ENCODE measurements around the gene STIP1.

Gene STIP1

GRCh38 chr11:64176751-64177150 is 9.2 kb upstream of the STIP1 start:
- TF ChIP-seq CTCF (IDR thresholded peaks at IDR 0.05; ENCODE audit: low read depth, low read length, missing control alignments), result no peak
- no peak overlapping the region for H3K4me3 ChIP-seq (ENCODE audit: low read depth, low read length)
- DNase-seq, result no peak
- in situ Hi-C loops (cut with HindIII; ENCODE audit: low pct_ligation_motif_present, low sequenced_read_pairs), result no loop called here
- H3K27ac ChIP-seq, result no peak overlapping the region
- H3K27me3 ChIP-seq (replicated peaks), result no peaks in the 10 kb centered on the region
- H3K36me3 ChIP-seq (replicated peaks), result no peaks in the 10 kb centered on the region

- no peaks in the 10 kb centered on the region for H3K36me3 ChIP-seq (replicated peaks)
- no peak overlapping the region for H3K27ac ChIP-seq
- TF ChIP-seq CTCF (IDR thresholded peaks at IDR 0.05; ENCODE audit: low read depth, low read length, missing control alignments), result no peak
- no peak for DNase-seq
- H3K27me3 ChIP-seq (replicated peaks), result no peaks in the 10 kb centered on the region
- H3K4me3 ChIP-seq (ENCODE audit: low read depth, low read length), result no peak overlapping the region
- in situ Hi-C loops (cut with HindIII; ENCODE audit: low pct_ligation_motif_present, low sequenced_read_pairs), result no loop called here
Measured at GRCh38 chr11:64178203-64178602, 7.8 kb upstream of the STIP1 start.

GRCh38 chr11:64178951-64179639 is 6.9 kb upstream of the STIP1 start:
- no peak overlapping the region for H3K27ac ChIP-seq
- no peak overlapping the region for H3K4me3 ChIP-seq (ENCODE audit: low read depth, low read length)
- in situ Hi-C loops (cut with HindIII; ENCODE audit: low pct_ligation_motif_present, low sequenced_read_pairs), result no loop called here
- DNase-seq, result no peak
- H3K36me3 ChIP-seq (replicated peaks), result no peaks in the 10 kb centered on the region
- H3K27me3 ChIP-seq (replicated peaks), result no peaks in the 10 kb centered on the region
- no peak for TF ChIP-seq CTCF (IDR thresholded peaks at IDR 0.05; ENCODE audit: low read depth, low read length, missing control alignments)

- in situ Hi-C loops (cut with HindIII; ENCODE audit: low pct_ligation_motif_present, low sequenced_read_pairs), result no loop called here
- Histone ChIP-seq H3K36me3 (replicated peaks) (no peaks in the 10 kb centered on the region), H3K27ac (no peak overlapping the region), H3K4me3 (ENCODE audit: low read depth, low read length) (no peak overlapping the region), H3K27me3 (replicated peaks) (no peaks in the 10 kb centered on the region)
- no peak for DNase-seq
- no peak for TF ChIP-seq CTCF (IDR thresholded peaks at IDR 0.05; ENCODE audit: low read depth, low read length, missing control alignments)
Measured at GRCh38 chr11:64180891-64181290, 5.1 kb upstream of the STIP1 start.

GRCh38 chr11:64181506-64182411 is 4.2 kb upstream of the STIP1 start:
- peak overlapping the region; percentile 10 for H3K27ac ChIP-seq

More at GRCh38 chr11:64181506-64182411, 4.2 kb upstream of the STIP1 start:
- peak; percentile 94 for DNase-seq
- Histone ChIP-seq H3K36me3 (replicated peaks) (no peaks in the 10 kb centered on the region), H3K27me3 (replicated peaks) (no peaks in the 10 kb centered on the region), H3K4me3 (ENCODE audit: low read depth, low read length) (peak overlapping the region; percentile 17)
- in situ Hi-C loops (cut with HindIII; ENCODE audit: low pct_ligation_motif_present, low sequenced_read_pairs), result no loop called here
- TF ChIP-seq CTCF (IDR thresholded peaks at IDR 0.05; ENCODE audit: low read depth, low read length, missing control alignments), result no peak
